Liver (tissue), 9 donors: ENCODE measurements around the gene ARHGAP12. TPM values are rescaled to one million over a fixed set of nuclear protein-coding genes. Genes with fewer than 3 reads are reported as not detected.

Experiments used
- DNase-seq: peaks from one replicate; pipeline ENCODE4 v3.0.0-alpha.2; 2017; ENCODE audit warnings: low spot score
- H3K27ac ChIP-seq, 2 donors: one replicate each; pipeline ENCODE4 v1.7.0; 2013; ENCODE audit warnings: inconsistent platforms in 2 of 2, low read length in 2 of 2, control low read depth in 1 of 2, low read depth in 1 of 2, mild to moderate bottlenecking in 1 of 2
- H3K27me3 ChIP-seq, 4 donors: one replicate each; pipeline versions ENCODE4 v1.6.1 to v1.7.0; 2013; ENCODE audit warnings: low read length in 3 of 4, inconsistent platforms in 1 of 4, mild to moderate bottlenecking in 1 of 4, moderate library complexity in 1 of 4; ENCODE audit not compliant: control insufficient read depth in 4 of 4, insufficient read depth in 4 of 4
- H3K36me3 ChIP-seq, 4 donors: one replicate each; pipeline versions ENCODE4 v1.6.1 to v1.7.0; 2013; ENCODE audit warnings: low read length in 3 of 4, mild to moderate bottlenecking in 3 of 4, low read depth in 1 of 4, moderate library complexity in 1 of 4; ENCODE audit not compliant: control insufficient read depth in 4 of 4, insufficient read depth in 3 of 4
- H3K4me1 ChIP-seq, 4 donors: one replicate each; pipeline versions ENCODE4 v1.6.1 to v1.7.0; 2013; ENCODE audit warnings: low read length in 3 of 4, mild to moderate bottlenecking in 3 of 4, moderate library complexity in 1 of 4; ENCODE audit not compliant: control insufficient read depth in 4 of 4, insufficient read depth in 4 of 4
- H3K4me3 ChIP-seq, 3 donors: one replicate each; pipeline versions ENCODE4 v1.6.1 to v1.7.0; 2013; ENCODE audit warnings: low read length in 3 of 3, control low read depth in 1 of 3, low read depth in 1 of 3, mild to moderate bottlenecking in 1 of 3
- H3K9ac ChIP-seq, 2 donors: one replicate each; pipeline ENCODE4 v1.7.0; 2013; ENCODE audit warnings: low read length in 2 of 2, mild to moderate bottlenecking in 2 of 2, moderate library complexity in 2 of 2, control low read depth in 1 of 2, low read depth in 1 of 2
- H3K9me3 ChIP-seq, 4 donors: one replicate each; pipeline versions ENCODE4 v1.6.1 to v1.7.0; 2013; ENCODE audit warnings: low read length in 3 of 4; ENCODE audit not compliant: control insufficient read depth in 4 of 4
- CTCF ChIP-seq: fragments of 150-350 bp; IDR thresholded peaks from 2 replicates; pipeline ENCODE4 v1.5.1; 2017; ENCODE audit warnings: improper control_type of control experiment, low read depth, low read length; ENCODE audit not compliant: missing input control
- GABPA ChIP-seq, 2 donors: IDR thresholded peaks in 1 of 2; conservative IDR thresholded peaks in 1 of 2; 2 replicates each; pipeline ENCODE4 v1.6.1; 2016; ENCODE audit warnings: antibody characterized with exemption in 2 of 2, mild to moderate bottlenecking in 1 of 2, moderate library complexity in 1 of 2
- HNF4A ChIP-seq, 2 donors: conservative IDR thresholded peaks; 2 replicates each; pipeline ENCODE4 v1.6.1; 2016; ENCODE audit warnings: antibody characterized with exemption in 2 of 2, mild to moderate bottlenecking in 2 of 2
- HNF4G ChIP-seq: IDR thresholded peaks from 2 replicates; pipeline ENCODE4 v1.6.1; 2016; ENCODE audit warnings: antibody characterized with exemption
- MAX ChIP-seq: IDR thresholded peaks from 2 replicates; pipeline ENCODE4 v1.6.1; 2016; ENCODE audit warnings: antibody characterized with exemption
- NR2F2 ChIP-seq: IDR thresholded peaks from 2 replicates; pipeline ENCODE4 v1.6.1; 2016; ENCODE audit warnings: antibody characterized with exemption
- REST ChIP-seq: IDR thresholded peaks from 2 replicates; pipeline ENCODE4 v1.6.1; 2016; ENCODE audit warnings: antibody characterized with exemption, mild to moderate bottlenecking
- YY1 ChIP-seq: IDR thresholded peaks from 2 replicates; pipeline ENCODE4 v1.6.1; 2016; ENCODE audit warnings: antibody characterized with exemption, mild to moderate bottlenecking
- ZBTB33 ChIP-seq: IDR thresholded peaks from 2 replicates; pipeline ENCODE4 v1.6.1; 2016; ENCODE audit warnings: antibody characterized with exemption
- WGBS: extraction: QIAGEN DNeasy Blood & Tissue Kit; methylation state at CpG from one replicate; pipeline ENCODE4 v1.1.7; 2013; 5-methylcytosine and 5-hydroxymethylcytosine counted together
- polyA plus RNA-seq, 2 donors: library from polyadenylated mRNA; stranded (reverse) in 1 of 2; unstranded in 1 of 2; fragments of 200-250 nt in 1 of 2; fragments of >200 nt in 1 of 2; fragmentation: Nextera tagmentation in 1 of 2; extraction: Ambion mirVana in 1 of 2; gene quantifications; one replicate each; pipeline versions ENCODE4 v1.2.1 to v1.2.3, GENCODE V29; 2013 to 2015
- total RNA-seq, 2 donors: library from RNA; depleted of rRNA; stranded (reverse); fragments of >200 nt; gene quantifications; one replicate each; pipeline ENCODE4 v1.2.3, GENCODE V29; 2014
- donor health status: healthy.
- donor health status: healthy.
- donor health status: healthy.
- donor health status: healthy.
- donor health status: healthy.

ARHGAP12 gene
- total and polyA plus RNA-seq, 4 donors, result 7.0 to 29.1 (median 12.3) TPM

- Histone ChIP-seq H3K4me3 (no peak overlapping the region), H3K9ac (no peak overlapping the region), H3K27ac (no peak overlapping the region), H3K27me3 (no peaks in the 10 kb centered on the region), H3K36me3 (no peaks in the 10 kb centered on the region), H3K9me3 (no peaks in the 10 kb centered on the region), H3K4me1 (peaks cover 0 to 2% (median 0%) of the 10 kb centered on the region in 4 donors)
- no peak for DNase-seq
- TF ChIP-seq NR2F2, result no peak
- TF ChIP-seq YY1, result no peak
- TF ChIP-seq REST, result no peak
- 97% methylated on average over 2 of the region's 2 CpGs for WGBS
Observed at GRCh38 chr10:31954410-31955191, 26.0 kb upstream of the ARHGAP12 start.

GRCh38 chr10:31953480-31953879 is 24.8 kb upstream of the ARHGAP12 start:
- H3K4me3 ChIP-seq, result no peak overlapping the region
- no peak overlapping the region for H3K9ac ChIP-seq
- 90% methylated on average over 2 of the region's 2 CpGs for WGBS
- DNase-seq, result no peak
- H3K27ac ChIP-seq, result no peak overlapping the region
- H3K27me3 ChIP-seq, result no peaks in the 10 kb centered on the region
- TF ChIP-seq YY1 (no peak), GABPA (IDR thresholded peaks at IDR 0.05 in 1 of 2, conservative IDR thresholded peaks at IDR 0.05 in 1 of 2) (no peak)
- H3K9me3 ChIP-seq, result no peaks in the 10 kb centered on the region
- H3K4me1 ChIP-seq, result no peaks in the 10 kb centered on the region
- H3K36me3 ChIP-seq, result no peaks in the 10 kb centered on the region

- no peak for TF ChIP-seq NR2F2
- TF ChIP-seq MAX, result no peak
- no peak for TF ChIP-seq GABPA (IDR thresholded peaks at IDR 0.05 in 1 of 2, conservative IDR thresholded peaks at IDR 0.05 in 1 of 2)
Observed at GRCh38 chr10:31953080-31953479, 24.4 kb upstream of the ARHGAP12 start.

GRCh38 chr10:31952066-31952465 is 23.4 kb upstream of the ARHGAP12 start:
- DNase-seq, result no peak
- peaks cover 0 to 12% (median 1%) of the 10 kb centered on the region in 4 donors for H3K4me1 ChIP-seq
- no peak overlapping the region for H3K4me3 ChIP-seq
- TF ChIP-seq ZBTB33, result no peak
- TF ChIP-seq CTCF, result no peak
- no peak for TF ChIP-seq HNF4A (conservative IDR thresholded peaks at IDR 0.05)
- no peak for TF ChIP-seq HNF4G
- no peaks in the 10 kb centered on the region for H3K27me3 ChIP-seq
- no peaks in the 10 kb centered on the region for H3K9me3 ChIP-seq
- no peak overlapping the region for H3K27ac ChIP-seq
- no peaks in the 10 kb centered on the region for H3K36me3 ChIP-seq
- H3K9ac ChIP-seq, result no peak overlapping the region
- WGBS, result 34% methylated on average over 2 of the region's 2 CpGs

More at GRCh38 chr10:31953080-31953479, 24.4 kb upstream of the ARHGAP12 start:
- Histone ChIP-seq H3K9ac (no peak overlapping the region), H3K4me1 (peaks cover 0 to 2% (median 0%) of the 10 kb centered on the region in 4 donors), H3K4me3 (no peak overlapping the region), H3K27me3 (no peaks in the 10 kb centered on the region), H3K27ac (no peak overlapping the region), H3K9me3 (no peaks in the 10 kb centered on the region), H3K36me3 (no peaks in the 10 kb centered on the region)
- DNase-seq, result no peak
